Bronchial epithelial cell (primary cell): ENCODE measurements around the gene GRK6. TPM values are rescaled to one million over a fixed set of nuclear protein-coding genes. Genes with fewer than 3 reads are reported as not detected.

Source experiments
- DNase-seq: peaks from one replicate; pipeline ENCODE4 v3.0.0-alpha.2; 2010; ENCODE audit warnings: low read depth
- FAIRE-seq: peaks from 2 replicates; lab custom pipeline; 2011; peaks lifted over from hg19 to GRCh38; lab: Jason Lieb, UNC
- H3K27me3 ChIP-seq: 2 replicates; pipeline ENCODE4 v1.5.1; 2011; ENCODE audit warnings: low read length; ENCODE audit not compliant: control insufficient read depth, insufficient read depth
- H3K36me3 ChIP-seq: 2 replicates; pipeline ENCODE4 v1.5.1; 2011; ENCODE audit warnings: low read length; ENCODE audit not compliant: control insufficient read depth, insufficient read depth
- H3K4me3 ChIP-seq: 2 replicates; pipeline ENCODE4 v1.5.1; 2011; ENCODE audit warnings: mild to moderate bottlenecking, low read depth, low read length, control low read depth
- CTCF ChIP-seq: IDR thresholded peaks from 2 replicates; pipeline ENCODE4 v1.5.1; 2011; ENCODE audit warnings: mild to moderate bottlenecking, moderate library complexity, low read length, control low read depth, inconsistent platforms; ENCODE audit not compliant: insufficient read depth, severe bottlenecking
- total RNA-seq: library from RNA; depleted of rRNA; stranded (reverse); fragments of >200 nt; gene quantifications from 2 replicates; pipeline ENCODE4 v1.2.1, GENCODE V29; 2014

The GRK6 gene
- total RNA-seq, 1 donor from 2014 or later, result 22.9 TPM

- TF ChIP-seq CTCF, result no peak
- DNase-seq, result no peak
- peaks cover 26% of the 10 kb centered on the region for H3K36me3 ChIP-seq
- no peaks in the 10 kb centered on the region for H3K27me3 ChIP-seq
- no peak overlapping the region for H3K4me3 ChIP-seq
- FAIRE-seq, result no peak
Measured at GRCh38 chr5:177431317-177432142, 5.1 kb downstream of the GRK6 start.

GRCh38 chr5:177432143-177432838 lies 5.8 kb downstream of the GRK6 start:
- FAIRE-seq (no peak), DNase-seq (no peak)
- H3K27me3 ChIP-seq, result no peaks in the 10 kb centered on the region
- no peak for TF ChIP-seq CTCF
- H3K4me3 ChIP-seq, result no peak overlapping the region
- H3K36me3 ChIP-seq, result peaks cover 27% of the 10 kb centered on the region

GRCh38 chr5:177432839-177433657 lies 6.6 kb downstream of the GRK6 start:
- no peak overlapping the region for H3K4me3 ChIP-seq
- FAIRE-seq (no peak), DNase-seq (no peak)
- no peak for TF ChIP-seq CTCF
- peaks cover 28% of the 10 kb centered on the region for H3K36me3 ChIP-seq
- H3K27me3 ChIP-seq, result no peaks in the 10 kb centered on the region

DNA sequence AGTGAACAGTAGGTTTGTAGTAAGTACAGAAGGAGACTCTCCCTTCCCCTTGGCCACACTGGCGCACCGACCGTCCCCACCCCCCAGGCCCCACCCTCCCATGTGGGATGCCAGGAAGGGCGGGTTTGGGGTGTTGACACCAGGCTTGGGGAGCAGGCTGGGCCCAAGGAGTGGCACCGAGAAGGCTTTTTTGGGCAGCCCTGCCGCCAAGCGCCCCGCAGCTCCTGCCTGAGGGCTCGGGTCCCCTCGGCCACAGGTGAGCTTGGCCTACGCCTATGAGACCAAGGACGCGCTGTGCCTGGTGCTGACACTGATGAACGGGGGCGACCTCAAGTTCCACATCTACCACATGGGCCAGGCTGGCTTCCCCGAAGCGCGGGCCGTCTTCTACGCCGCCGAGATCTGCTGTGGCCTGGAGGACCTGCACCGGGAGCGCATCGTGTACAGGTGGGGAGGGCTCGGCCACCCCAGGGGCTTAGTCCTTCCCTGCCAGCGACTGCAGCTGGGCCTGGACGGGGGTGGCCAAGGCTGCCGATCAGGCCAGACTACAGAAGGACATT lies 7.3 kb downstream of the GRK6 start:
- H3K4me3 ChIP-seq, result no peak overlapping the region
- no peaks in the 10 kb centered on the region for H3K27me3 ChIP-seq
- FAIRE-seq, result no peak

More for the DNA sequence above, 7.3 kb downstream of the GRK6 start:
- DNase-seq, result no peak
- TF ChIP-seq CTCF, result no peak
- H3K36me3 ChIP-seq, result peaks cover 28% of the 10 kb centered on the region
